Measurements from ENCODE around the gene AKAP6. TPM values are rescaled to one million over a fixed set of nuclear protein-coding genes. Genes with fewer than 3 reads are reported as not detected.

Gene AKAP6
- total and polyA plus RNA-seq, 12 donors: 0.71 to 24.7 (median 8.1) TPM

DNA sequence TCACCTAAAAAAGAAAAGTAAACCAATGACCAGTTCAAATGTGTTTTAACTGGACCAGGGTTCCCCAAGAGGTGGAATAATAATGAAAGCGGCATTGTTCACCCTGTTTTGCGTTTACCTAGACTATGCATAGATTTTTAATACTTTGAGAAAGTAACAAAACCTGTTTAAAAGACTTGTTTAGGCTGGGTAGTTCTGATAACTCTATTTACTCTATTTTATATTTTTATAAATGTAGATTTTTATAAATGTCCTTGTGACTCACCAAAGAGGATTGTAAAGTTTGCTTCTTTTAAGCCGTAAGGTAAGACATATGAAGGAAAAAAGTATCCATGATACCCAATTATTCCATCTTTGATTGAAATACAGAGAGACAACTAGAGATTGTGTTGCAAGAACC is 321.6 kb downstream of the AKAP6 start:
- WGBS, 4 donors: 92 to 98% (median 95%) methylated on average over 3 of the region's 3 CpGs
- Histone ChIP-seq H3K27me3 (no peaks in the 10 kb centered on the region), H3K9me3 (replicated peaks in 1 of 3) (no peaks in the 10 kb centered on the region), H3K4me3 (no peak overlapping the region), H3K4me1 (replicated peaks in 1 of 2) (no peaks in the 10 kb centered on the region), H3K36me3 (replicated peaks in 1 of 2) (no peaks in the 10 kb centered on the region), H3K27ac (no peak overlapping the region)
- TF ChIP-seq, protein P1, sequence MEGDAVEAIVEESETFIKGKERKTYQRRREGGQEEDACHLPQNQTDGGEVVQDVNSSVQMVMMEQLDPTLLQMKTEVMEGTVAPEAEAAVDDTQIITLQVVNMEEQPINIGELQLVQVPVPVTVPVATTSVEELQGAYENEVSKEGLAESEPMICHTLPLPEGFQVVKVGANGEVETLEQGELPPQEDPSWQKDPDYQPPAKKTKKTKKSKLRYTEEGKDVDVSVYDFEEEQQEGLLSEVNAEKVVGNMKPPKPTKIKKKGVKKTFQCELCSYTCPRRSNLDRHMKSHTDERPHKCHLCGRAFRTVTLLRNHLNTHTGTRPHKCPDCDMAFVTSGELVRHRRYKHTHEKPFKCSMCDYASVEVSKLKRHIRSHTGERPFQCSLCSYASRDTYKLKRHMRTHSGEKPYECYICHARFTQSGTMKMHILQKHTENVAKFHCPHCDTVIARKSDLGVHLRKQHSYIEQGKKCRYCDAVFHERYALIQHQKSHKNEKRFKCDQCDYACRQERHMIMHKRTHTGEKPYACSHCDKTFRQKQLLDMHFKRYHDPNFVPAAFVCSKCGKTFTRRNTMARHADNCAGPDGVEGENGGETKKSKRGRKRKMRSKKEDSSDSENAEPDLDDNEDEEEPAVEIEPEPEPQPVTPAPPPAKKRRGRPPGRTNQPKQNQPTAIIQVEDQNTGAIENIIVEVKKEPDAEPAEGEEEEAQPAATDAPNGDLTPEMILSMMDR (IDR thresholded peaks at IDR 0.05): no peak
- TF ChIP-seq POLR2A (IDR thresholded peaks at IDR 0.05): no peak
- intact Hi-C loops (cut with DNase I): no loop called here
- no peak for DNase-seq

DNA sequence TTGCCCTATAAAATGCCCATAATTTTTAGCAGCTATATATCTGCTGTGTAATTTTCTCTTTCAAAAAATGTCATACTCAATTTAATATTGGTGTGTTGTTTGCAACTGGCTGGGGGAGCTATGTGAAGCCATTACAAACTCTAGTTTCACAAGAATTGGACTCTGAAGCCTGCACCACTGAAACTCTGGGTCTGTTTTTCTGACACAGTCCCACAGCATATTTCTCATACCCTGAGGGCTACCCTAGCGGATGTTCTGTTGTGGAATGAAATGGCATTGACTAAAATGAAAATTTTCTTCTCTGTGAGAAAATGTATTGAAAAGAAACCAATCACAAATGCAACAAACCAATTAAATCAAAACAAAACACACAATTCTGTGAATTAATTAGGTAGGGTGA is 325.0 kb downstream of the AKAP6 start:
- no peaks in the 10 kb centered on the region for H3K36me3 ChIP-seq (replicated peaks in 1 of 2)
- H3K4me1 ChIP-seq (replicated peaks in 1 of 2): no peaks in the 10 kb centered on the region
- H3K27me3 ChIP-seq: no peaks in the 10 kb centered on the region
- no peak overlapping the region for H3K27ac ChIP-seq
- H3K9me3 ChIP-seq (replicated peaks in 1 of 3): no peaks in the 10 kb centered on the region
- TF ChIP-seq POLR2A (IDR thresholded peaks at IDR 0.05): no peak
- TF ChIP-seq, protein P1 (IDR thresholded peaks at IDR 0.05): no peak
- WGBS, 4 donors: 85 to 96% (median 92%) methylated on average over 1 of the region's 1 CpG
- H3K4me3 ChIP-seq: no peak overlapping the region
- DNase-seq: no peak
- intact Hi-C loops (cut with DNase I): no loop called here

DNA sequence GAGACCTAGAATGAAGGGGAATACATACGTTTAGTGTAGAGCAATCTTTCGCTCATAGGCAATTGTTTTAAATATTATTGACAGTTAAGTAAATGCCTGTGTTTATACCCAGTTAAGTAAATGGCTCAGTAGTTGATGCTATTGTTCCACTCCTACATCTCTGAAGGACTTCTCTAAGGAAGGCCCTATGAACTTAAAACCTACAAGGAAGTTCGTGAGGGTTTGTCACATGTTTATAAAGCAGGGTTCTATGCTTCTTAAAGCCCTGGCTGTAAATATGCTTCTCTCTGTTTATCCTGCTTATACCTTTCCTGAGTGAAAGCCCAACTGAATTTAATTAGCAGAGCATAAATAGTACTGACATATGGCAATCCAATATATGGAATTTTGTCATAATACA is 327.5 kb downstream of the AKAP6 start:
- Histone ChIP-seq H3K4me1 (replicated peaks in 1 of 2) (no peaks in the 10 kb centered on the region), H3K9me3 (replicated peaks in 1 of 3) (no peaks in the 10 kb centered on the region), H3K4me3 (no peak overlapping the region), H3K36me3 (replicated peaks in 1 of 2) (no peaks in the 10 kb centered on the region), H3K27me3 (no peaks in the 10 kb centered on the region), H3K27ac (peak overlapping the region in 1 of 5 donors; percentile 47)
- WGBS, 4 donors: 82 to 85% (median 83%) methylated on average over 3 of the region's 3 CpGs
- intact Hi-C loops (cut with DNase I): no loop called here
- TF ChIP-seq, protein P1 (IDR thresholded peaks at IDR 0.05): no peak
- no peak for TF ChIP-seq POLR2A (IDR thresholded peaks at IDR 0.05)
- no peak for DNase-seq

DNA sequence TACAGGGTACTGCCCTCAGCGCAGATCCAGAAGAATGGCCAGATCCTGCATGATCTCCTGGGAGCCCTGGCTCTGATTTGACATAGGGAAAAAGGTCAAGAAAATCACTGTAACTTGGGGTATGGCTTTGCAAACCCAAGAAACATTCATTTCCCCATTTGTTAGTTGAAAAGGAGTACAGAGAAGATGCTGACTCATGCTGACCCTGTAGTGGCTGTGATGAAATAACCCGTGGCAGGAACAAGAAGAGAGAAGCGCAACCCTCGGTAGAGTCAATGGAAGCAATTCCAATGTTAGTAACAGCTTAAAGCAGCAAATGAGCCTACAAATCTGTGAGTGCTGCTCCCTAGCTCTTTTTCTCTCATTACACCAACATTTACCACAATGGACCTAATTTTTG is 328.0 kb downstream of the AKAP6 start:
- intact Hi-C loops (cut with DNase I): no loop called here
- no peak overlapping the region for H3K4me3 ChIP-seq
- peak; percentile 45 to 75 (median 65) for DNase-seq
- no peaks in the 10 kb centered on the region for H3K36me3 ChIP-seq (replicated peaks in 1 of 2)
- no peaks in the 10 kb centered on the region for H3K4me1 ChIP-seq (replicated peaks in 1 of 2)
- no peak for TF ChIP-seq POLR2A (IDR thresholded peaks at IDR 0.05)
- TF ChIP-seq, protein P1 (IDR thresholded peaks at IDR 0.05): no peak
- 31 to 61% (median 43%) methylated on average over 4 of the region's 4 CpGs for WGBS, 4 donors
- H3K9me3 ChIP-seq (replicated peaks in 1 of 3): no peaks in the 10 kb centered on the region
- H3K27ac ChIP-seq: peak overlapping the region in 2 of 5 donors; percentile 19 to 47
- H3K27me3 ChIP-seq: no peaks in the 10 kb centered on the region

All from adrenal gland (tissue), 12 donors.